ENCODE data around the gene USP15.
"Not testable (repeated sequence)": the region's sequence is repeated elsewhere in the genome, so short reads cannot be mapped to it uniquely, and the experiment has no call there.

DNA sequence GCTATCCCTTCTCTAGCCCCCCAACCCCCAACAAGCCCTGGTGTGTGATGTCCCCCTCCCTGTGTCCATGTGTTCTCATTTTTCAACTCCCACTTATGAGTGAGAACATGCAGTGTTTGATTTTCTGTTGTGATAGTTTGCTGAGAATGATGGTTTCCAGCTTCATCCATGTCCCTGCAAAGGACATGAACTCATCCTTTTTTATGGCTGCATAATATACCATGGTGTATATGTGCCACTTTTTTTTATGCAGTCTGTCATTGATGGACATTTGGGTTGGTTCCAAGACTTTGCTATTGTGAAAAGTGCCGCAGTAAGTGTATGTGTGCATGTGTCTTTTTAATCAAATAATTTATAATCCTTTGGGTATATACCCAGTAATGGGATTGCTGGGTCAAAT lies 104.5 kb downstream of the USP15 start:
- TF ChIP-seq, protein P1, sequence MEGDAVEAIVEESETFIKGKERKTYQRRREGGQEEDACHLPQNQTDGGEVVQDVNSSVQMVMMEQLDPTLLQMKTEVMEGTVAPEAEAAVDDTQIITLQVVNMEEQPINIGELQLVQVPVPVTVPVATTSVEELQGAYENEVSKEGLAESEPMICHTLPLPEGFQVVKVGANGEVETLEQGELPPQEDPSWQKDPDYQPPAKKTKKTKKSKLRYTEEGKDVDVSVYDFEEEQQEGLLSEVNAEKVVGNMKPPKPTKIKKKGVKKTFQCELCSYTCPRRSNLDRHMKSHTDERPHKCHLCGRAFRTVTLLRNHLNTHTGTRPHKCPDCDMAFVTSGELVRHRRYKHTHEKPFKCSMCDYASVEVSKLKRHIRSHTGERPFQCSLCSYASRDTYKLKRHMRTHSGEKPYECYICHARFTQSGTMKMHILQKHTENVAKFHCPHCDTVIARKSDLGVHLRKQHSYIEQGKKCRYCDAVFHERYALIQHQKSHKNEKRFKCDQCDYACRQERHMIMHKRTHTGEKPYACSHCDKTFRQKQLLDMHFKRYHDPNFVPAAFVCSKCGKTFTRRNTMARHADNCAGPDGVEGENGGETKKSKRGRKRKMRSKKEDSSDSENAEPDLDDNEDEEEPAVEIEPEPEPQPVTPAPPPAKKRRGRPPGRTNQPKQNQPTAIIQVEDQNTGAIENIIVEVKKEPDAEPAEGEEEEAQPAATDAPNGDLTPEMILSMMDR (IDR thresholded peaks at IDR 0.05; ENCODE audit: low read depth, low read length, poor library complexity, severe bottlenecking), result not testable (repeated sequence)
- TF ChIP-seq EZH2phosphoT487 (IDR thresholded peaks at IDR 0.05; ENCODE audit: borderline replicate concordance, low read length), result not testable (repeated sequence)
